HEK293T (cell line): ENCODE measurements around the gene MRPL10.

Experiments
- CTCF ChIA-PET: fragments of 350-600 bp; formaldehyde crosslinking; extraction: SDS; loops from one replicate; lab custom pipeline; 2021; ENCODE audit warnings: antibody characterized with exemption, inconsistent platforms; lab: Yijun Ruan, JAX
- POLR2A ChIA-PET: fragments of 350-600 bp; formaldehyde crosslinking; extraction: SDS; loops from one replicate; lab custom pipeline; 2020; ENCODE audit warnings: antibody characterized with exemption, inconsistent platforms; lab: Yijun Ruan, JAX
- DNase-seq: peaks from one replicate; pipeline ENCODE4 v3.0.0; 2012; ENCODE audit warnings: mixed read lengths; ENCODE audit errors: extremely low spot score
- ARNT ChIP-seq: fragments of 450-650 bp; IDR thresholded peaks from 2 replicates; pipeline ENCODE4 v1.6.1; 2017; ENCODE audit warnings: mild to moderate bottlenecking
- BHLHE40 ChIP-seq: fragments of 450-650 bp; IDR thresholded peaks from 2 replicates; pipeline ENCODE4 v1.6.1; 2016; ENCODE audit warnings: mild to moderate bottlenecking, moderate library complexity, borderline replicate concordance
- CTBP1 ChIP-seq: fragments of 450-650 bp; IDR thresholded peaks from 2 replicates; pipeline ENCODE4 v1.6.1; 2016; ENCODE audit warnings: borderline replicate concordance
- ELF4 ChIP-seq: fragments of 450-650 bp; IDR thresholded peaks from 2 replicates; pipeline ENCODE4 v1.6.1; 2017; ENCODE audit warnings: antibody characterized with exemption
- FOXA1 ChIP-seq: fragments of 450-650 bp; IDR thresholded peaks from 2 replicates; pipeline ENCODE4 v1.6.1; 2016; ENCODE audit warnings: mild to moderate bottlenecking
- FOXK2 ChIP-seq: fragments of 450-650 bp; IDR thresholded peaks from 2 replicates; pipeline ENCODE4 v1.6.1; 2016; ENCODE audit warnings: mild to moderate bottlenecking
- FOXM1 ChIP-seq: fragments of 450-650 bp; IDR thresholded peaks from 2 replicates; pipeline ENCODE4 v1.6.1; 2017; ENCODE audit warnings: mild to moderate bottlenecking, borderline replicate concordance
- HDGF ChIP-seq: fragments of 450-650 bp; IDR thresholded peaks from 2 replicates; pipeline ENCODE4 v1.6.1; 2017; ENCODE audit warnings: antibody characterized with exemption, borderline replicate concordance
- L3MBTL2 ChIP-seq: fragments of 450-650 bp; conservative IDR thresholded peaks from 2 replicates; pipeline ENCODE4 v1.6.1; 2016; ENCODE audit warnings: mild to moderate bottlenecking
- LEF1 ChIP-seq: fragments of 450-650 bp; IDR thresholded peaks from 2 replicates; pipeline ENCODE4 v1.6.1; 2017; ENCODE audit warnings: mild to moderate bottlenecking, borderline replicate concordance
- NFRKB ChIP-seq: fragments of 450-650 bp; IDR thresholded peaks from 2 replicates; pipeline ENCODE4 v1.6.1; 2016; ENCODE audit warnings: mild to moderate bottlenecking, moderate library complexity
- PKNOX1 ChIP-seq: fragments of 450-650 bp; IDR thresholded peaks from 2 replicates; pipeline ENCODE4 v1.6.1; 2016
- SP1 ChIP-seq: fragments of 450-650 bp; IDR thresholded peaks from 2 replicates; pipeline ENCODE4 v1.6.1; 2017
- SUZ12 ChIP-seq: fragments of 450-650 bp; IDR thresholded peaks from 2 replicates; pipeline ENCODE4 v1.6.1; 2016; ENCODE audit warnings: mild to moderate bottlenecking
- TARDBP ChIP-seq: fragments of 450-650 bp; IDR thresholded peaks from 2 replicates; pipeline ENCODE4 v1.6.1; 2016
- ZNF384 ChIP-seq: fragments of 450-650 bp; IDR thresholded peaks from 2 replicates; pipeline ENCODE4 v1.6.1; 2016

The MRPL10 gene

GRCh38 chr17:47847341-47848197 lies 16.2 kb upstream of the MRPL10 start:
- CTCF ChIA-PET: interaction anchor here (0.7 to 11.6 kb wide), 7 partner anchors 10 to 115 kb away, joined by 3 to 355 read pairs (median 4); partner anchors contain the start of genes LRRC46, MRPL10, SP2 and TBX21
- TF ChIP-seq L3MBTL2 (no peak), FOXK2 (no peak), ELF4 (no peak), NFRKB (no peak), LEF1 (no peak), PKNOX1 (no peak), ARNT (no peak), BHLHE40 (no peak), HDGF (no peak), SUZ12 (no peak), ZNF384 (no peak)
- POLR2A ChIA-PET: interaction anchor here (0.7 to 3.1 kb wide), 5 partner anchors 16 to 93 kb away, joined by 3 to 19 read pairs (median 4); partner anchors contain the start of genes LRRC46, MRPL10, PNPO and SP2
- DNase-seq: no peak

GRCh38 chr17:47846716-47847340 lies 15.5 kb upstream of the MRPL10 start:
- ChIA-PET POLR2A (interaction anchor here (1.0 to 2.3 kb wide), 4 partner anchors 11 to 49 kb away, joined by 3 to 11 read pairs (median 4); partner anchors contain the start of genes LRRC46, MRPL10, OSBPL7 and SP2), CTCF (interaction anchor here (0.7 to 11.6 kb wide), 4 partner anchors 9 to 114 kb away, joined by 3 to 355 read pairs (median 4); partner anchors contain the start of genes SP2 and TBX21)
- TF ChIP-seq SP1 (no peak), ZNF384 (no peak), BHLHE40 (no peak), FOXM1 (no peak), ELF4 (no peak), L3MBTL2 (no peak), ARNT (no peak), NFRKB (no peak), HDGF (no peak), FOXK2 (no peak), FOXA1 (no peak), LEF1 (no peak)
- DNase-seq: no peak

- TF ChIP-seq LEF1 (no peak), SP1 (no peak), SUZ12 (no peak), L3MBTL2 (no peak), CTBP1 (no peak), BHLHE40 (no peak), ELF4 (no peak), ARNT (no peak), TARDBP (no peak), NFRKB (no peak), FOXK2 (no peak), HDGF (no peak), ZNF384 (no peak)
- POLR2A ChIA-PET: interaction anchor here (1.5 to 2.3 kb wide), 2 partner anchors 24 to 50 kb away, joined by 5 to 11 read pairs; partner anchors contain the start of genes OSBPL7 and SP2
- DNase-seq: no peak
- CTCF ChIA-PET: interaction anchor here (0.8 to 11.6 kb wide), 3 partner anchors 14 to 172 kb away, joined by 3 to 355 read pairs (median 6); partner anchors contain the start of gene SP2
These were observed 14.4 kb upstream of the MRPL10 start for GRCh38 chr17:47845716-47846075.

- CTCF ChIA-PET: interaction anchor here (0.8 to 11.6 kb wide), 5 partner anchors 10 to 173 kb away, joined by 3 to 355 read pairs (median 6); partner anchors contain the start of gene SP2
- TF ChIP-seq ELF4 (no peak), ZNF384 (no peak), SUZ12 (no peak), ARNT (no peak), LEF1 (no peak), CTBP1 (no peak), FOXM1 (no peak)
- no peak for DNase-seq
- POLR2A ChIA-PET: interaction anchor here (1.5 to 6.4 kb wide), 4 partner anchors 14 to 51 kb away, joined by 5 to 79 read pairs (median 10); partner anchors contain the start of genes LRRC46, MRPL10, OSBPL7 and SP2
These were observed 13.7 kb upstream of the MRPL10 start for GRCh38 chr17:47844814-47845715.

- ChIA-PET POLR2A (interaction anchor here (1.9 to 6.4 kb wide), 2 partner anchors 13 to 49 kb away, joined by 8 to 79 read pairs; partner anchors contain the start of genes LRRC46, MRPL10 and SP2), CTCF (interaction anchor here (1.4 to 11.6 kb wide), 5 partner anchors 11 to 168 kb away, joined by 4 to 355 read pairs (median 6); partner anchors contain the start of gene SP2)
- DNase-seq: no peak
- TF ChIP-seq ARNT: no peak
- no peak for TF ChIP-seq L3MBTL2
- no peak for TF ChIP-seq NFRKB
- no peak for TF ChIP-seq ZNF384
These were observed 12.9 kb upstream of the MRPL10 start for GRCh38 chr17:47844227-47844626.

GRCh38 chr17:47843391-47843730 lies 12.0 kb upstream of the MRPL10 start:
- no peak for DNase-seq
- TF ChIP-seq SP1 (no peak), L3MBTL2 (no peak), TARDBP (no peak), PKNOX1 (no peak), CTBP1 (no peak), SUZ12 (no peak), HDGF (no peak), FOXK2 (no peak), NFRKB (no peak), LEF1 (no peak), FOXA1 (no peak), ARNT (no peak), ZNF384 (no peak), BHLHE40 (no peak), ELF4 (no peak), FOXM1 (no peak)
- ChIA-PET CTCF (interaction anchor here (1.0 to 11.6 kb wide), 5 partner anchors 9 to 169 kb away, joined by 3 to 355 read pairs (median 4); partner anchors contain the start of gene SP2), POLR2A (interaction anchor here (0.6 to 6.4 kb wide), 5 partner anchors 12 to 204 kb away, joined by 3 to 79 read pairs (median 7); partner anchors contain the start of genes LRRC46, MRPL10 and SP2)
